Stimulated activated naive CD4-positive, alpha-beta T cell treated with Interleukin-2 at 50 U/mL for 16 hours (primary cell): ENCODE measurements around the gene PLCG2.

Experiments
- DNase-seq: peaks from one replicate; lab custom pipeline; 2025; lab: John Stamatoyannopoulos, UW

The PLCG2 gene

DNA sequence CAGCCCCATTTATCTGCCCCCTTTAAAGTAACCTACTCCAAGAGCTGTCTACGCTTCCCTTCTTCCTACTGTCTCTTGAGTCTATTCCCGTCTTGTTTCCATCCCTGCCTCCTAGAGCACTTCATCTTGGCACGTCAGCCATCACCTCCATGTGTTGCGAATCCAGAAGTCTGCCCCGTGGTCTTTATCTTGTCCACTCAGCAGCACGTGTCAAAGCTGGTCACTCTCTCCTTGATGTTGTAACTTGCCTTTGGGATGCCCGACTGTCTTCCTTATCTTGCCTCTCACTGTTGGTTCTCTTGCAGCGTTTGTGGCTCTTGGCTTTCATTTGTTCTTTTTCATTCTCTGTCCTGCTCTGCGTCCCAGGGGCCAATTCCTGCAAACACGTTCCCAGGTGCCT lies 99.4 kb downstream of the PLCG2 start:
- DNase-seq: no peak

DNA sequence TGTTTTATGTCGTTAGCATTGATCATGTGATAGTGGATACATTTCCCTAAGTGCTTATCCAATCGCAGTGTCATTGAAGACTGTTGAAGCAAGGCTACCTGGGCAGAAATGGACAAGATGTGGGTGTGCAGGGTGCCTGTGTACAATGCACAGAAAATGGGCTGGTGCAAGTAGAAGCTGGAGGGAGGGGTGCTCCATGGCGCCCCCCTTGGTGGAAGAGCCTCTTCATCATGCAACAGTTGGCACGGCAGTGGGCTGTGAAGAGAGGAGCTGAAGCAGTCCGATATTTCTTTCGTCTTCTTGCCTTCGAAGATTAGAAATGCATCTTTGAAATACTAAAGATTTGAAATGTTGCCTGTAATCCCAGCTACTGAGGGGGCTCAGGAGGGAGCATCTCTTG lies 100.5 kb downstream of the PLCG2 start:
- no peak for DNase-seq

DNA sequence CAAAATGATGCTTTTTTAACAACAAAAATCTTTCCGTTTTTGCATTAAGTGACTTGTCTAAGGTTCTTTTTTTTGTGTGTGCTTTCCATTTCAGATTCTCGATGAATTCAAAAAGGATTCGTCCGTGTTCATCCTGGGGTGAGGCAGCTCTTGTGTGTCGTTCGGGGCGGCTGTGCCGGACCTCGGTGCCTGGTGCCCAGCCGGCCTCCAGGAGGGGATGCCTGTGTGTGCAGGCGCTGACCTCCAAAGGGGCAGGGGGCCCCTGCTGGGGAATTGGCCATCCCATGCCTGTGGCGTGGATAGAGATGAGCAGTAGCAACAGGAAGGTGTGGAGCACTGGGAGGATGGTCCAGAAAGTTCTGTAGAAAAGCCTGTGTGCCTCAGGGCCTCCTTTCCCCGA lies 101.7 kb downstream of the PLCG2 start:
- no peak for DNase-seq

DNA sequence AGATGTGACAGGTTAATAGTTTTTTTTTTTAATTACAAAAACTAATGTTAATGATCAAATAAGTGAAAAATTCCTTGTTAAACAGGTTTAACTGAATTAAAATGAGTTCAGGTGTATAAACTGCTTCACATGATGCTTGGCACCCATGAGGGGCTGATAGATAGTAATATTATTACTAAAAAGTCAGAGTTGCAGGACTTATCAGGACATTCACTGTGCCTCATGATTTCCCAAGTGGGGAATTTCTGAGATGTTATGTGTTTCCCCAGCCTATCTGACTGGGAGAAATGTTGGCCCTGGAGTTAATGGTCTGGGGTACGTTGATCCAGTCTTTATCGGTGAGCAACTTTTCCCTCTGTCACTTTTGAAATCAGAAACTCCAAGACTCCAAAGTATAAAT lies 102.1 kb downstream of the PLCG2 start:
- DNase-seq: no peak

DNA sequence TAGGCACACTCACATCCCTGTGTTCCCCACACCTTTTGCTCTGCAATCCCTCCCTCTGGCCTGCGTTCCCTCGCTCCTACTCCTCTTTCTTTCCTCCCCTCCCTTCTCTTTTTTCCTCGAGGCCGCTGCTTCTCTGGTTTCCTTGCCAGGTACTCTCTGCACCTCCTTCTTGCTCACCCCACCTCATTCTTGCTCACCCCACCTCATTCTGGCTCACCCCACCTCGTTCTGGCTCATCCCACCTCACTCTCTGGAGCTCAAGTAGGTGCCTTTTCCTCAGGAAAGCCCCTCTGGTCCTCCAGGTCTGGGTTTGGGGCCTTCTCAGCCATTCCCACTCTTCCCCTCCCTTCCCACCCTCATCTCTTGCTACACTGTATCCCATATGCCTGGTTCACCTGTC lies 103.5 kb downstream of the PLCG2 start:
- DNase-seq: no peak

DNA sequence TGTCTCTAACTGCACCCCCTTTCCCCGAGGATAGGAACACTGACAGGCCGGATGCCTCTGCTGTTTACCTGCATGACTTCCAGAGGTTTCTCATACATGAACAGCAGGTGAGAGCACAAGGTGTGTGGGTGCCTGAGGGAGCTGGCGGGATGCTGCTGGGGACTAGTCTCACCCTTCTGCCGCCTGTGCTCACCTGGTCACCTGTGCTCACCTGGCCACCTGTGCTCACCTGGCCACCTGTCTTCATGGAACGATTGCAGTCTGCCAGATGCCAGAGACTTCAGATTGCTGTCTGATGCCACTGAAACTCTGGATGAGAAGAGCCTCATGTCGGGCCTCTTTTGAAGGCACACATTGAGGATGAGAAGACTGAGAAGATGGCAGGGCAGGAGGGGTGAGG lies 104.1 kb downstream of the PLCG2 start:
- no peak for DNase-seq

DNA sequence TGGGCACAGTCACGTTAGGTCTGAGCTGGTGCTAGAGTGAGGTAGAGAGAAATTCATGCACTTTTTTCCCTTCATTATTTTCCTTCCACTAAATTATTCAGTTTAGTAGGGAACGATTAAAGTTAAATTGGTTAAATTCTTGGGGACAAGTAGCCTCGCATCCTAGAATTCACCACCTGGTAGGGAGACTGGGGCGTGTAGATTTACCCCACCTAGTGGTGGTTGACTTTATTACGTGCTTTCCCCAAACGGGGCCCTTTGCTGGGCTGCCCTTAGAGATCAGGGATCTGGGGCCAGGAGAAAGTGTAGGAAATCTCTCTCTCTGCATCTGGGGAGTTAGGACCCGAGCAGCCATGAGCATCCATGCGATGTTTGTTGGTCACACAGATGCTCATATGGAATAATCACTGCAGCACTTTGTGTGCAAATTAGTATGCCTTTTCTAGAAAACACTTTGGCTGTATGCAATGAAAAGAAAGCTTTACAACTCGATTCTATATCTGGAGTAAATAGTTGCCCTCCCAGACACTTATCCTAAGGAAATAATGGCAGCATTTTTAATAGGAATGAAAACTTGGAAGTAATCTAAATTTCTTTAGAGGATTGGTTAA lies 107.0 kb downstream of the PLCG2 start:
- no peak for DNase-seq

DNA sequence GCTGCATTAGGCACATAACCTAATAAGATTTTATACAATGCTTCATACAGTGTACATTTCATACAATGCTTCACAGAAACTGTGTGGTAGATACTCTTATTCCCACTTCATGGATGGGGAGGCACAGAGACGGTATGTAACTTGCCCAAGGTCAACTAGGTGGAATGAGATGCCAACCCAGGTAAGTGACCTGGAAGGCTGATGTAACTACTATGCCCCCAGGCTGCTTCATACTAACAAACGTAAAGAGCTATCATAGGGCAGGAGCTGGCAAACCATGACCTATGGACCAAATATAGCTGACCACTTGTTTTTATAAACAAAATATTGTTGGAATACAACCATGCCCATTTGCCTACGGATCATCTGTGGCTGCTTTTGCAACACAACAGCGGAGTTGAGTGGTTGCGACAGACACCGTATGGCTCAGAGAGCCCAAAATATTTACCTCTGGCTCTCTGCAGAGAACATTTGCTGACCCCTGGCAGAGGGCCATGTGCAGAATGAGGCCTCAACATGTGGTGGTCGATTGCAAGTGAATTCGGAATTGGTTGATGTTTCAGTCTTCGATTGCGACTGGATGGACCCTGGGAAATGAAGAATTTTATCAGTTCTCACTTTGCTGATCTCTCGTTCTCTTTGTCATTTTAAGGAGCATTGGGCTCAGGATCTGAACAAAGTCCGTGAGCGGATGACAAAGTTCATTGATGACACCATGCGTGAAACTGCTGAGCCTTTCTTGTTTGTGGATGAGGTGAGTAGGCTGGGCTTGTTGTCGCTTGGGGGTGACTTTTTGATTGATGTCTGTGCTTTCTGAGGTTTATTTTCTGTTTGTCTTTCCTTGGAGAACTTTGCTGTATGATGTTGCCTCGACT lies 109.7 kb downstream of the PLCG2 start:
- DNase-seq: no peak

DNA sequence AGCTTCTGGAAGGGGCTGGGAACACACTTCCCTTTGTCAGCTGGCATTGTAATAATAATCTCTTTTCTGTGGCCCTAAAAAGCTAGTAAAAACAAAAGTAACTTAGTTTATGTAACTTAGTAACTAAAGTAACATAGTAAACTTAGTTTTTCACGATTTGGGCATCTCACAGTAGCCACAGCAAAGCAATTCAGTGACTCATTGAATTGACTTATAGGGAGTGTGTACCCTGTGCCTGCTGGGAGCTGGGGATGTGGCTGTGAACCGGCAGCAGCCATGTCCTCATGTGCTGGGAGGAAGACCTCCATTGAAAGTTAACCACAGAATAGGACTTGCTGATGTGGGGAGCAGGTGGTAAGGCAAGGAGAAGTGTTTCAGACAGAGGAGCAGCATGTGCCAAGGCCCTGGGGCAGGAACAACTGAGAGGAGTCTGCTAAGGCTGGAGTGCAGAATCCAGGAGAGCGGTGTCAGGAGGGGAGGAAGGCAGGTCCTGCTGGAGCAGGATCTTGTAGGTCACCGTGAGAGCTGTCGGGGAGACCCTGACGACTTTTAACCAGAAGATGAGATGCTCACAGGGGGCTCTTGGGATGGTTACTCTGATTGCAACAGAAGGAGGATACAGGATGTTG lies 112.8 kb downstream of the PLCG2 start:
- no peak for DNase-seq

DNA sequence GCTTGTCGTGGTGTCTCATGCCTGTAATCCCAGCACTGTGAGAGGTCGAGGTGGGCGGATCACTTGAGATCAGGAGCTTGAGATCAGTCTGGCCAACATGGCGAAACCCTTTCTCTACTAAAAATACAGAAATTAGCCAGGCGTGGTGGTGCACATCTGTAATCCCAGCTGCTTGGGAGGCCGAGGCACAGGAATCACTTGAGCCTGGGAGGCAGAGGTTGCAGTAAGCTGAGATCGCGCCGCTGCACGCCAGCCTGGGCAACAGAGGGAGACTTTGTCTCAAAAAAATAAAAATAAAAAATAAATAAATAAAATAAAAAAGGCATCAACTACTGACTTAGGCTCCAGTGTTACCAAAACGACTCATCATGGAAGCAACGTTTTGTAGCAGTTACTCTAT lies 115.5 kb downstream of the PLCG2 start:
- DNase-seq: no peak

DNA sequence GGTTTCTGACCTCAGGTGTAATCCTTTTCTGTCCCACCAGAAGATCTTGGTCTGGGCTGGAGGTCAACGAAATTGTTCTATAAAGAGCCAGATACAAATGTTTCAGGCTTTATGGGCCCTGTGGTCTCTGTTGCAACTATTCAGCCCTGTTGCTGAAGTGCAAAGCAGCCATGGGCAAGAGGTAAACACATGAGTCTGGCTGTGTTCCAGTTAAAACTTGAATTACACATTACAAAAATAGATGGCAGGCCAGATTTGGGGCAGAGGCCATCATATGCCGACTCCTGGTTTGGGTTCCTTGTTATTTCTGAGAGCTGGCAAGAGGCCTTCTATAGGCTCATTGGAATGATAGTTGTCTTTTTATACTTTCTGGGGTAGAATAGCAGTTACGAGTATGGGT lies 117.8 kb downstream of the PLCG2 start:
- DNase-seq: no peak

DNA sequence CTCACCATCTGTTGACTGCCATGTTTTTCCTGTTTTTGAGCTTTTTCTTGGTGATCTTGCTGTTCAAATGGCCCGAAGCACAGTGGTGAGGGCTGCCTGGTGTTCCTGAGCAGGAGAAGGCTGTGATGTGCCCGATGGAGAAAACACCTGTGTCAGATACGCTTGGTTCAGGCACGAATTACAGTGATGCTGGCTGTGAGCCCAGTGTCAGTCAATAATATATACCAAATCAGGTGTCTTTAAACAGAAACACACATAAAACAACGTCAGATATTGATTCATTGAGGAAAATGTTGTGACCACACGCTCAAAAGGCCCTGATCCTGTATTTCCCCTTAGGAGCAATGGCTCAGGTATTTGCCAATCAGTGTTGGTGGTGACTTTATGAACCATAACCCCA lies 120.5 kb downstream of the PLCG2 start:
- no peak for DNase-seq

DNA sequence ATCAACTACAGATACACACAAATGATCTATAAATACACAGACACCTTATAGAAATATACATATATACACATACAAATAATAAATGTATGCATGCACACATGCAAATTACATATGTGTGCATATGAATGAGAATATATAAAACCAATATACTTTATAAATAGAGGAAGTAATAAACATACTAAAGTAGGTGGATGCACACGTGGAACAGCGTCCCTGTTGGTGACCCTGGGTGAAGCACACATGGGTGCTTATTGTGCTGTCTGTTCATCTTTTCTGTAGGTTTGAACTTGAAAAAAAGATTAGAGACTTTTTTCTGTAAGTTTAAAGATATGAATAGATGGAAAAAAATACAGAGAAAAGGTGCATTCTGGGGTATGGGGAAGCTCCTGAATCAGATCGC lies 120.9 kb downstream of the PLCG2 start:
- no peak for DNase-seq

DNA sequence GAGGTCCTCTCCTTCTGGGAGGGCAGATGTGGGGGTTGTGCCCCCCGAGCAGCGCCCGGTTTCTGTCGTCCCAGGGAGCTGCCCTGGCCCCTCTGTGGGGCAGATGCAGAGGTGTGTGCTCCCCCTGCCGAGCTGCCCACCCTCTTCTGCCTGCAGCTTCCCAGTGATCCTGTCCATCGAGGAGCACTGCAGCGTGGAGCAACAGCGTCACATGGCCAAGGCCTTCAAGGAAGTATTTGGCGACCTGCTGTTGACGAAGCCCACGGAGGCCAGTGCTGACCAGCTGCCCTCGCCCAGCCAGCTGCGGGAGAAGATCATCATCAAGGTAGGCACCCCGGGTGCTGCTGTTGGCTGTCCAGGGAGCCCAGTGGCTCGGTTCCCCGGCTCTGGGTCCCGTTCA lies 121.4 kb downstream of the PLCG2 start:
- DNase-seq: no peak

DNA sequence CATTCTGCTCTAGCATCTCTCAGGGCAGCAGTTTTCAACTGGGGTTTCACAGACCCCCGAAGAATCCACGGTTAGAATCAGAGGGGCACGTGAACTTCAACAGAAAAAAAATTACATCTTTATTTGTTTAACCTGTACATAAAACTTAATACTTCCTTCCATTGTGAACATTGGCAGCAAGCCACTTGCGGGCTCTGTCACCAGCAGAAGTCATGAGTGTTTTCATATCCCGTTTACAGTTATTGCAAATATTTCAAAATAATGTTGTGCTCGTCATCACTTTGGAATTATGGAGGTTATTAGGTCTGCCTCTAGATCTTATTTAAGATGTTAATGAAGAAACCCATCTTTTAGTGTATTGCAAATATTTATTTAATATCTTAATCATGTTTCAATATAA lies 122.4 kb downstream of the PLCG2 start:
- DNase-seq: no peak

DNA sequence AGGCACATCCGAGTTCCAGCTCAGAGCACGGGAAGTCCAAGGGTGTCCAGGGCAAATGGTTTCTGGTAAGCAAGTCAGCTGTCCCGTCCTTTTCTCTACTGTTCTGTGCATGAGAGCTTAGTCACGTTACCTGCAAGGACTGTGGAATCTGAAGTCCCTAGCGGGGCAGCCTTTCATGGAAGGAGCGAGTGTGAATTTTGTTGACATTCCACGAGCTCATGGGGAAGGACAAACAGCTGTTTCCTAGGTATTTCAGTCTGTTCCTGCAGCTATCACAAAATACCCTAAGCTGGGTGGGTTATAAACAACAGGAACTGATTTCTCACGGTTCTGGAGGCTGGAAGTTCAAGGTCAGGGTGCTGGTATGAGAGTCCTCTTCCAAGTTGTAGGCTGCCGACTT lies 122.9 kb downstream of the PLCG2 start:
- DNase-seq: no peak

DNA sequence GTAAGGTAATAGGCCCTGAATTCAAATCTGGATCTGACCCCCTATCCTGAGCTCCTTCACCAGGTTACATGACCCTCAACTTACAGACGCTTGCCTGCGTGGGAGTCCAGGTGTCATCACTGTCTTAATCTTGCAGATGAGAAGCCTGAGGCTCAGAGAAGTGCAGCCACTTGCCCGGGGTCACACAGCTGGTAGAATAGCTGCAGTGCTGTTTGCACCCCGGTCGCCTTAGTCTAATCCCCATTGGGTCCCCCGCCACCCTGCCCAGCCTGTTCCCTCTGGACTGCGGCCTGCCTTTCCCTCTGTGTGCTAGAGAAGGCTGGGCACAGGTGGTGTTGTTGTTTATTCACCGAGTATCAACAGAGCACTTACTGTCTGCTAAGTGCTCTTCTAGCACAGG lies 125.2 kb downstream of the PLCG2 start:
- DNase-seq: no peak

DNA sequence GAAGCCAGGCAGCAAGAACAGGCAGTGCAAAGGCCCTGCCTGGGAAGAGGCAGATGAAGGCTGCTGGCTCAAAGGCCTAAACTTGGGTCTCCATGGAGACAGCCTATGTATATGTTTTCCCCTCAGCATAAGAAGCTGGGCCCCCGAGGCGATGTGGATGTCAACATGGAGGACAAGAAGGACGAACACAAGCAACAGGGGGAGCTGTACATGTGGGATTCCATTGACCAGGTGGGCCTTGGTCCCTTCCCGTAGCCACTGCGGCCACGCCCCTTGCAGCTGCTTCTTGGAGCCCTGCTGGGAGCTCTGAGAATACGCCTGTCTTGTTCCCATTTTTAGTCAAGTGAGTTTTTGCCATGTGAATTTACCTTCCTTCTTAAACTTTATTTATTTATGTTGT lies 126.2 kb downstream of the PLCG2 start:
- no peak for DNase-seq

DNA sequence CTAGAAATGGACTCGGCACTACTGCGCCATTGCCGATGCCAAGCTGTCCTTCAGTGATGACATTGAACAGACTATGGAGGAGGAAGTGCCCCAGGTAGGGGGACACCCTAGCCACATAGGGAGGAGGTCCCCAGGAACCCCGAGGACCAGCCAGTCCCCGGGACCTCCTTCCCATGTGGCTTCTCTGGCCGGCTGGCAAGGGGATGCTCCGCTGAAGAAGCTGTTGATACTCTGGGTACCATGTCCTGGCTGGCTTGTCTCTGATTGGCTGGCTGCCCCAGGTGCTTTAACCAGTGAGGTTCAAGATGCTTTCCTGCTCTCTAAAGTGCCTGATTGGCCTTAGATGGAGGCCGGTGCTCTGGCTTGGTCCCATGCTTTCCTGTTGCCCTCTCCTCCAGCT lies 128.6 kb downstream of the PLCG2 start:
- DNase-seq: no peak

DNA sequence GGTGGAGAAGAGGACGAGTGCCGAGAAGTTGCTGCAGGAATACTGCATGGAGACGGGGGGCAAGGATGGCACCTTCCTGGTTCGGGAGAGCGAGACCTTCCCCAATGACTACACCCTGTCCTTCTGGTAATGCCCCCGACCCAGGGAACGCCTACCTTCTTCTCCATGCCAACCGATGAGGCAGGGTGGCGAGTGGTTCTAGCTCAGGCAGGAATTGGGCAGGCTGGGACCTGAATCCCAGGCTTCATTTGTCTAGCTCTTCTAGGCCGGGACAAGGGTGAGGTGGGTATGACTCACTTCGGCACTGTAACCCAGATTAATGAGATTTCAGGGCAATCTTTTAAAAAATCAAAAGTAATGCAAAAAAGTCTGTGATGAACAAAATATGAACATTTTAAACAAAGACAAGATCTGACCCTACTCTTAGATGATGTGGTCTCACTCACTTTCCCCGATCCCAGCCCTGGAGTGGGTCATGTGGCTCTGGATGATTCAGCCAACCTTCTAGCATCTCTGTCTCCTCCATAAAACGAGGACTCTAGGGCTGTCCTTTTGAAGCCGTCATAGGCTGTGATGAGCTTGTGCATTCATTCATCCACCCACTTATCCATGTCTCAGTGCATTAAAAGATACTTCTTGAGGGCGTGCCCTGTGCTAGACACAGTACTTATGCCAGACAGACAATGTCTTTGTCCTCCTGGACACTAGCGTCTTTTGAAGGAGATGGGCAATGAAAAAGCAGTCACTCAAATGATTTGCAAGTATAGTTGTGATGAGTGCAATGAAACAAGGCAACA lies 129.6 kb downstream of the PLCG2 start:
- DNase-seq: no peak

DNA sequence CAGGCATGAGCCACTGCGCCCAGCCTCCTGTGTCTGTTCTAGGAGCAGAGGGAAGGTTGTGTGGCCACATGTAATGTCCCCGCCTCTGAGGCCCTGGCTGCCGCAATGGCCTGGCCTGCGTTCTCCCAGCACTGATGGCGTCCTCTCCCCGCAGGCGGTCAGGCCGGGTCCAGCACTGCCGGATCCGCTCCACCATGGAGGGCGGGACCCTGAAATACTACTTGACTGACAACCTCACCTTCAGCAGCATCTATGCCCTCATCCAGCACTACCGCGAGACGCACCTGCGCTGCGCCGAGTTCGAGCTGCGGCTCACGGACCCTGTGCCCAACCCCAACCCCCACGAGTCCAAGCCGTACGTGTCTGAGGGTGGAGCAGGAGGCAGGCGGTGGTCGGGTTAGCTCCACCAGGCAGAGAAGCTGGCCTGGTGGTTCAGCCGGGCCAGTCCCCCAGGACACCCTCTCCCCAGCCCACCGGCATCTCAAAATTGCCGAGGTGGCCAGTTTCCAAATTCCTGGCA lies 131.3 kb downstream of the PLCG2 start:
- no peak for DNase-seq

DNA sequence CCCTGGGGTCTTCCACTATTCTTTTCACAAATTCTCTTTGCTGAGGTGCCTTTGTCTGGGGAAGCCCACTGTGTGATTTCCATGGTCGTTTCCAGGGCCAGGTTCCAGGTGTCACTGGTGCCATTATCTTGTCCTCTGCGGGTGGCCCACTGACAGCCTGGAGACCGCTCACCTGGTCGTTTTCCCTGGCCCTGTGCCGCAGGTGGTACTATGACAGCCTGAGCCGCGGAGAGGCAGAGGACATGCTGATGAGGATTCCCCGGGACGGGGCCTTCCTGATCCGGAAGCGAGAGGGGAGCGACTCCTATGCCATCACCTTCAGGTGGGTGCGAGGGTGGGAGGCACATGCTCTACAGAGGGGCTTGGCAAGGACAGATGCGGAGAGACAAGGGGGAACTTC lies 133.3 kb downstream of the PLCG2 start:
- no peak for DNase-seq
